Right cardiac atrium (tissue), 5 donors: ENCODE results near the gene IPO11. TPM values are rescaled to one million over a fixed set of nuclear protein-coding genes. Genes with fewer than 3 reads are reported as not detected.
"Not testable (repeated sequence)": the region's sequence is repeated elsewhere in the genome, so short reads cannot be mapped to it uniquely, and the experiment has no call there.

Experiments used
- ATAC-seq, 2 donors: fragments of 200-7000 bp; cut with Tn5 transposase; one replicate each; pipeline versions ENCODE4 v1.8.0 to v1.9.1; 2020; ENCODE audit warnings: moderate library complexity in 2 of 2, mild to moderate bottlenecking in 1 of 2
- DNase-seq, 3 donors: peaks; one replicate each; pipeline ENCODE4 v3.0.0-alpha.2; 2020
- H3K27ac ChIP-seq: one replicate; pipeline ENCODE4 v1.5.1; 2013; ENCODE audit warnings: mild to moderate bottlenecking, low read length, control low read depth, moderate library complexity
- H3K27me3 ChIP-seq: one replicate; pipeline ENCODE4 v1.6.1; 2013; ENCODE audit not compliant: control insufficient read depth, insufficient read depth
- H3K4me1 ChIP-seq: one replicate; pipeline ENCODE4 v1.6.1; 2013; ENCODE audit warnings: low read length; ENCODE audit not compliant: control insufficient read depth, insufficient read depth
- H3K4me3 ChIP-seq: one replicate; pipeline ENCODE4 v1.5.1; 2013; ENCODE audit warnings: low read length, control low read depth
- H3K9me3 ChIP-seq: one replicate; pipeline ENCODE4 v1.6.1; 2013; ENCODE audit warnings: low read length; ENCODE audit not compliant: control insufficient read depth
- WGBS: extraction: QIAGEN DNeasy Blood & Tissue Kit; methylation state at CpG from one replicate; pipeline ENCODE4 v1.1.7; 2013; 5-methylcytosine and 5-hydroxymethylcytosine counted together
- intact Hi-C, 4 donors: fragments of 100-400 bp; cut with DNase I; formaldehyde crosslinking; loops; one replicate each; pipeline versions ENCODE4 v1.11.0 to v1.14.0; 2022 to 2023
- polyA plus RNA-seq: library from polyadenylated mRNA; stranded (reverse); fragments of 200-250 nt; gene quantifications from one replicate; pipeline ENCODE4 v1.2.3, GENCODE V29; 2013
- total RNA-seq, 4 donors: library from RNA; stranded (reverse); fragmentation: NEBNext Ultra II Directional; extraction: Animal tissue kit (Norgen Biotek cat#: 25700); gene quantifications; one replicate each; pipeline ENCODE4 v1.2.1, GENCODE V29; 2021
- donor health status: healthy with polysubstance abuse.
- donor health status: DM: no; HTN: yes; CAD: no.
- donor health status: DM: no; HTN: no; CAD: no.
- donor health status: DM: no; HTN: yes; CAD: no; lungs with severe emphysema.
- donor health status: DM: yes; HTN: yes; CAD: no.

The IPO11 gene
- total and polyA plus RNA-seq, 5 donors = 10.2 to 37.4 (median 30.3) TPM

DNA sequence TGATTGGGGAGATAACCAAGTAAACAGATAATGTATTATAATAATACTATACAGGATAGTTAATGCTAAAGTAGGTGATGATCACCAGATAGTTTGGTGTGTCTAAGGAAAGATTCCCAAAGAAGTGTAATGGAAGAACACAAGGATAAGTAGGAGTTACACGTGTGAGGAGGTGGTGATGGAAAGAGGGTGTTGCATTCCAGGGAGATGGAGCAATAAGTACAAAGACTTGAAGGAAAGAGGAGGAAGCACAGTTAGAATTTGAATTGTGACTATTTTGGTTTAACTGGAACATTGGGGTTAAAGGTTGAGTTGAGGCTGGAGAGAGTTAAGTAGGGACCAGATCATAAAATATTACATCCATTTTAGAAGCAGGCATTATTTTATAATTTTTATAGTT, 76.9 kb downstream of the IPO11 start:
- H3K27ac ChIP-seq = no peak overlapping the region
- no peak for ATAC-seq
- no peaks in the 10 kb centered on the region for H3K4me1 ChIP-seq
- H3K9me3 ChIP-seq = no peaks in the 10 kb centered on the region
- intact Hi-C loops = no loop called here
- 37% methylated on average over 1 of the region's 1 CpG for WGBS
- DNase-seq = no peak
- H3K4me3 ChIP-seq = no peak overlapping the region
- H3K27me3 ChIP-seq = no peaks in the 10 kb centered on the region

DNA sequence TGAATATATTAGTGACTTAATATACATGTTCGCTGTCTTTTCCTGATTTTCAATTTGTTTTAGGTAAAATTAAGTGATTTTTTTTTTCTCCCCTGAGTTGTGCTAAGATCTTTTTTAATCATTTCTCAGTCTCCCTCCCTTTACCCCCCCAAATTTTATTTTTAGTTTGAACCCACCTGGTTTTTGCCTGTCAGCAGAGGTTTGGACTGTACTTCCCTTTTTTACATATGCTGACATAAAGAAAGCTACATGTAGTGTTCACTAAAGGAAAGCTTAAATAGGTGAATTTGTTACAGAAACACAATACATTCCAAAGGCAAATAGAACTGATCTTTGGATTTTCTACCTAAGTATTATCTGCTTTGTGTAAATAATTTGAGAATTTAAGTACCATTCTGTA, 82.2 kb downstream of the IPO11 start:
- 93% methylated on average over 1 of the region's 1 CpG for WGBS
- Histone ChIP-seq H3K27me3 (no peaks in the 10 kb centered on the region), H3K4me3 (no peak overlapping the region), H3K27ac (no peak overlapping the region), H3K9me3 (no peaks in the 10 kb centered on the region), H3K4me1 (no peaks in the 10 kb centered on the region)
- DNase-seq (no peak), ATAC-seq (no peak)
- intact Hi-C loops = no loop called here

DNA sequence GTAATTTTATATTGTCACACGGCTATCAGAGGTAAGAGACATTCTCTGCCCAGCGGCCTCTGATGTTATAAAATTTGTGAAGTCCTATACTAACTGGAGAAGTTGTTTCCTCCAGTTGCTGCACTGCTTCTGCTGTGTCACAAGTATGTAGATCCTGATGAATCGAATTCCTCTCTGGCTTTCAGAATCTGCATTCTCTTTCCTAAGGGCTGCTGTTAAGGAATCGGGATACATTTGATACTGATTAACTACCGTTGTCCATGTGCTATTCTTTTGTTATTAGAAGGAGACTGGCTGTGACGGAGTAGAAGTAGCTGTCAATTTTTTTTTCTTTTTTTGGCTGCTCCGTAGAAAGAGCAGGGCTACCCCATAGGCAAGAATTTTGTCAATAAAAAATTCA, 84.3 kb downstream of the IPO11 start:
- no peaks in the 10 kb centered on the region for H3K9me3 ChIP-seq
- DNase-seq = no peak
- intact Hi-C loops = no loop called here
- H3K27ac ChIP-seq = no peak overlapping the region
- no peaks in the 10 kb centered on the region for H3K27me3 ChIP-seq
- 94% methylated on average over 7 of the region's 7 CpGs for WGBS
- H3K4me3 ChIP-seq = no peak overlapping the region
- no peak for ATAC-seq
- no peaks in the 10 kb centered on the region for H3K4me1 ChIP-seq

DNA sequence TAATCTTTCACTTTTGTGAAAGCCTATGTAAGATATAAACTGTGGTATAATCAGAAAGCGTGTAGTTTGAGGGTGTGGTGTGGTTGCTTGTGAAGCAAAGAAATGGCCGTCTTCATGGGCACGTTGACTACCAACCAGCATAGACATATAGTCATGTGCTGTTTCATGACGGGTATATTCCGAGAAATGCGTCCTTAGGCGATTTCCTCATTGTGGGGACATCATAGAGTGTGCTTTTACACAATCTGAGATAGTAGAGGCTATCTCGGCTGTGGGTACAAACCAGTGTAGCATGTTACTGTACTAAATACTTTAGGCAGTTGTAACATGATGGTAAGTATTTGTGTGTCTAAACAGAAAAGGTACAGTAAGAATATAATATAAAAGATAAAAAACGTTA, 86.4 kb downstream of the IPO11 start:
- DNase-seq (no peak), ATAC-seq (no peak)
- no peaks in the 10 kb centered on the region for H3K4me1 ChIP-seq
- H3K27me3 ChIP-seq = no peaks in the 10 kb centered on the region
- no peaks in the 10 kb centered on the region for H3K9me3 ChIP-seq
- 94% methylated on average over 9 of the region's 9 CpGs for WGBS
- no peak overlapping the region for H3K27ac ChIP-seq
- H3K4me3 ChIP-seq = no peak overlapping the region
- intact Hi-C loops = no loop called here

DNA sequence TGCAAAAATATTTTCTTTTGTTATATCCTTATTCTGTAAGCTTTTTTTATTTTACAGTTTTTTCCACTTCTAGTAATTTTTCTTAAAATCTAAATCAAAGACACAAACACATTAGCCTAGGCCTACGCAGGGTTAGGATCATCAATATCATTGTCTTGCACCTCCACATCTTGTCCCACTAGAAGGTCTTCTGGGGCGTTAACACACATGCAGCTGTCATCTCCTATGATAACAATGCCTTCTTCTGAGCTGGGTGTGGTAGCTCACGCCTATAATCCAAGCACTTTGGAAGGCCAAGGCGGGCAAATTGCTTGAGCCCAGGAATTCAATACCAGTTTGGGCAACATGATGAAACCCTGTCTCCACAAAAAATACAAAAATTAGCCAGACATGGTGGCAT, 87.2 kb downstream of the IPO11 start:
- WGBS = 94% methylated on average over 4 of the region's 4 CpGs
- intact Hi-C loops = no loop called here
- Histone ChIP-seq H3K27ac (no peak overlapping the region), H3K9me3 (no peaks in the 10 kb centered on the region), H3K27me3 (no peaks in the 10 kb centered on the region), H3K4me3 (no peak overlapping the region), H3K4me1 (no peaks in the 10 kb centered on the region)
- no peak for DNase-seq
- no peak for ATAC-seq

DNA sequence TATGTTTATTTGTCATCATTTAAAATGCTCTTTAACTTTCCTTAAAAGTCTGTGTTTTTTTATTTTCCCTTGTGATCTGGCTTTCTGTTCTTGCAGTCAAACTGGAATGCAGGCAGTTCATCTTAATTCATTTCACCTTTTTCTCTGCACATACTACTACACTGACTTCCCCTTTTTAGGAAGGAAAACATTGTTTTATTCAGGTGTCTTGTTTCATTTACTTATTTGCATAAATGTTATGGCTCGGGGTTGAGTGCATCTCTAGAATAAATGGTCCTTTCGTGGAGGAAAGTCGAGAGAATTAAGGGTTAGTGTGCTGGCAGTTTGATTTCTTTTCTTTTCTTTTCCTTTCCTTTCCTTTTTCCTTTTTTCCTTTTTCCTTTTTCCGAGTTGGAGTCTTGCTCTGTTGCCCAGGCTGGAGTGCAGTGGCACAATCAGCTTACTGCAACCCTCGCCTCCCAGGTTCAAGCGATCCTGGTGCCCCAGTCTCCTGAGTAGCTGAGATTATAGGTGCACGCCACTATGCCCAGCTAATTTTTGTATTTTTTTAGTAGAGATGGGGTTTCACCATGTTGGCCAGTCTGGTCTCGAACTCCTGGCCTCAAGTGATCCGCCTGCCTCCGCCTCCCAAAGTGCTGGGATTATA, 90.0 kb downstream of the IPO11 start:
- 95% methylated on average over 10 of the region's 10 CpGs for WGBS
- intact Hi-C loops = no loop called here

DNA sequence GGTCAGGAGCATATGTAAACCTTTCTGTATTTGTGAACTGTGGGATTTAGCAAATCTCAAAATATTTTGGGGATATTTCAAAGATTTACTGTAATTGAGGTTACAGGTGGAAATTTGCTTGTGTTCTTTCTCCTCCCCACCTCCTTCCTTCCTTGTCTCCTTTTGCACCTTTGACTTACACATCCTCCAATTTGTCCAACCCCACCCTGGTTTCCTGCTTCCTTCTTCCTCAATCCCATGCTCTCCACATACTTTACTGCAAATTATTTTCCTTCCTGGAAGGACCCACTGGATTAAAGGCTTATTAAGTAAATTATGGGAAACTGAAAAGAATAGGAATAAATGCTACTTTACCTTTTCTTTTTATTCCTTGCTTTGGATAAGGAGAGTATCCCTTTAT, 91.6 kb downstream of the IPO11 start:
- intact Hi-C loops = no loop called here
- H3K27ac ChIP-seq = no peak overlapping the region
- no peaks in the 10 kb centered on the region for H3K27me3 ChIP-seq
- DNase-seq (no peak), ATAC-seq (no peak)
- no peaks in the 10 kb centered on the region for H3K4me1 ChIP-seq
- H3K9me3 ChIP-seq = no peaks in the 10 kb centered on the region
- H3K4me3 ChIP-seq = no peak overlapping the region

More for the DNA sequence above, 90.0 kb downstream of the IPO11 start:
- no peaks in the 10 kb centered on the region for H3K9me3 ChIP-seq
- H3K4me1 ChIP-seq = no peaks in the 10 kb centered on the region
- no peak for DNase-seq
- H3K4me3 ChIP-seq = no peak overlapping the region
- no peak for ATAC-seq
- H3K27ac ChIP-seq = no peak overlapping the region
- no peaks in the 10 kb centered on the region for H3K27me3 ChIP-seq

DNA sequence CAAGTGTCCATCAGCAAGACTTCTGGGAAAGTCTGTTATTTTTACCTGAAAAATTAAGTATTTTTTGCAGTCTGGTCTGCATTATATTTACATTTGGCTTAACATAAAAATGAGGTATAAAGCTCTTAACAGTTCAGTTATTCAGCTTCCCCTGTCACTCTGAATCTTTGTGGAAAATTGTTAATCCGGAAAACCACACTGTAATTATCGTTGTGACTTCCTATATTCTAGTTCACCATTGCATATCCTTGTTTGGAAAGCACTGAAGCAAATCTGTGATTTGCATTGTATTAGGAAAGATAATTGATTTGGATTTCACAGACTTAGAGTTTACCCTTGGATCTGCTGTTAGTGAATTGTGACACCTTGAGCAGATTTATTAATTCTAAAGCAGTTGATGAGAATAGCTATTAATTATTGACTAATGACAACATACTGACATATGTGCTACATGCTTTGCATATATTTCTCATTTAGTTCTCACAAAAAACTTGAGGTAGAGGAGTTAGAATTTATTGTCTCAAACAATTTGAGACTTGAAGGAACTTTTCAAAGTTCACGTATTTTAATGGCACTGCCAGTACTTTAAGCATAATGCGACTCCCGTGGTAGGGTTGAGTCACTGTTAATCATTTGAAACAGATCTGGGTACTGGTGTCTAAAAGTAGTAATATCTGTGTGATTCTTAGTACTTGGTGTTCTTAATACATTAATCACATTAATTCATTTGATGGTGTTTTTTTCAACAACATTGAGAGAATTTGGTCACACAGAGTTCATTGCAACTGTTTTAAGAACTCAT, 94.3 kb downstream of the IPO11 start:
- intact Hi-C loops = no loop called here
- Histone ChIP-seq H3K27ac (no peak overlapping the region), H3K4me3 (no peak overlapping the region), H3K4me1 (no peaks in the 10 kb centered on the region), H3K27me3 (no peaks in the 10 kb centered on the region), H3K9me3 (no peaks in the 10 kb centered on the region)
- ATAC-seq (no peak), DNase-seq (no peak)
- 78% methylated on average over 5 of the region's 5 CpGs for WGBS

DNA sequence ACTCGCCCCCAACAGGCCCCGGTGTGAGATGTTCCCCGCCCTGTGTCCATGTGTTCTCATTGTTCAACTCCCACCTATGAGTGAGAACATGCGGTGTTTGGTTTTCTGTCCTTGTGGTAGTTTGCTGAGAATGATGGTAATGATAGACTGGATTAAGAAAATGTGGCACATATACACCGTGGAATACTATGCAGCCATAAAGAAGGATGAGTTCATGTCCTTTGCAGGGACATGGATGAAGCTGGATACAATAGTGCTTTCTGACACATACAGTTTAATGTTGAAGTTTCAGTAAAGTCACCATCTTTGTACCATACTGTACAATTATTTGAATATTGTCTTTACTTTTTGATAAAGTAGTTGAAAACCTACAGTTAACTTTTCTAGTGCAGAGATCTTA, 96.2 kb downstream of the IPO11 start:
- H3K9me3 ChIP-seq, H3K4me1 ChIP-seq, H3K4me3 ChIP-seq, ATAC-seq, H3K27me3 ChIP-seq, intact Hi-C loops, H3K27ac ChIP-seq, DNase-seq: not testable (repeated sequence)
- WGBS = 96% methylated on average over 5 of the region's 5 CpGs

DNA sequence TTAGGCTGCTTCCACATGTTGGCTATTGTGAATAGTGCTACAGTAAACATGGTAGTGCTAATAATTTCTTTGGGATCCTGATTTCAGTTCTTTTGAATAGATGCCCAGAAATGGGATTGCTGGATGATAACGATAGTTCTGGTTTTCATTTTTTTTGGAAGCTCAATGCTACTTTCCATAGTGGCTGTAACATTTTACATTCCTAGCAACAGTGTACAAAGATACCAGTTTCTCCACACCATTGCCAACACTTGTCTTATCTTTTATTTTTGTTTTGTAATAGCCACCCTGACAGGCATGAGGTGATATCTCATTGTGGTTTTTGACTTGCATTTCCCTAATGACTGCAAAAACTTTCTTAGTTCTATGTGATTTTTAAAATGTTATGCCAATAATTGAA, 97.2 kb downstream of the IPO11 start:
- ATAC-seq (peak; percentile 61 to 94), DNase-seq (no peak)
- no peaks in the 10 kb centered on the region for H3K4me1 ChIP-seq
- no peaks in the 10 kb centered on the region for H3K27me3 ChIP-seq
- no peaks in the 10 kb centered on the region for H3K9me3 ChIP-seq
- intact Hi-C loops = no loop called here
- WGBS = 29% methylated on average over 1 of the region's 1 CpG
- H3K4me3 ChIP-seq = no peak overlapping the region
- H3K27ac ChIP-seq = no peak overlapping the region

DNA sequence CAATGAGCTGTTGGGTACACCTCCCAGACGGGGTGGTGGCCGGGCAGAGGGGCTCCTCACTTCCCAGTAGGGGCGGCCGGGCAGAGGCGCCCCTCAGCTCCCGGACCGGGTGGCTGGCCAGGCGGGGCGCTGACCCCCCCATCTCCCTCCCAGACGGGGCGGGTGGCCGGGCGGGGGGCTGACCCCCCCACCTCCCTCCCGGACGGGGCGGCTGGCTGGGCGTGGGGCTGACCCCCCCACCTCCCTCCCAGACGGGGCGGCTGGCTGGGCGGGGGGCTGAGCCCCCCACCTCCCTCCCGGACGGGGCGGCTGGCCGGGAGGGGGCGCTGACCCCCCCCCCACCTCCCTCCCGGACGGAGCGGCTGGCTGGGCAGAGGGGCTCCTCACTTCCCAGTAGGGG, 100.5 kb downstream of the IPO11 start:
- H3K4me3 ChIP-seq, H3K27me3 ChIP-seq, H3K9me3 ChIP-seq, intact Hi-C loops, H3K4me1 ChIP-seq, H3K27ac ChIP-seq, ATAC-seq: not testable (repeated sequence)
- DNase-seq = peak in 1 of 3 donors; percentile 67
- WGBS = 97% methylated on average over 25 of the region's 28 CpGs
